ACC112 (cell line): ENCODE results near the gene CFAP43.
"Not testable (repeated sequence)": the region's sequence is repeated elsewhere in the genome, so short reads cannot be mapped to it uniquely, and the experiment has no call there.

Source experiments
- H2AFZ ChIP-seq: fragments of 200-600 bp; sonication (generic); one replicate; pipeline ENCODE4 v1.6.0; 2017; ENCODE audit warnings: antibody characterized with exemption, low read length; ENCODE audit not compliant: unreplicated experiment
- H3K27ac ChIP-seq: fragments of 200-600 bp; sonication (generic); 2 replicates; pipeline ENCODE4 v1.5.1; 2014; ENCODE audit warnings: low read depth, mild to moderate bottlenecking, antibody characterized with exemption, low read length, moderate library complexity
- H3K27me3 ChIP-seq: fragments of 200-600 bp; sonication (generic); 2 replicates; pipeline ENCODE4 v1.6.1; 2014; ENCODE audit warnings: mild to moderate bottlenecking, antibody characterized with exemption, low read length, moderate library complexity, mixed read lengths; ENCODE audit not compliant: insufficient read depth
- H3K36me3 ChIP-seq: fragments of 200-600 bp; sonication (generic); 2 replicates; pipeline ENCODE4 v1.6.1; 2016; ENCODE audit warnings: mild to moderate bottlenecking, antibody characterized with exemption, low read length, moderate library complexity, mixed read lengths; ENCODE audit not compliant: insufficient read depth
- H3K4me1 ChIP-seq: fragments of 200-600 bp; sonication (generic); one replicate; pipeline ENCODE4 v1.6.1; 2016; ENCODE audit warnings: low read length, mixed read lengths; ENCODE audit not compliant: insufficient read depth, unreplicated experiment, control insufficient read depth
- H3K4me3 ChIP-seq: fragments of 200-600 bp; sonication (generic); 2 replicates; pipeline ENCODE4 v1.5.1; 2014; ENCODE audit warnings: mild to moderate bottlenecking, low read depth, low read length
- H3K79me2 ChIP-seq: fragments of 200-600 bp; sonication (generic); one replicate; pipeline ENCODE4 v1.6.0; 2016; ENCODE audit warnings: low read length; ENCODE audit not compliant: control insufficient read depth, unreplicated experiment, insufficient read depth

Gene CFAP43

DNA sequence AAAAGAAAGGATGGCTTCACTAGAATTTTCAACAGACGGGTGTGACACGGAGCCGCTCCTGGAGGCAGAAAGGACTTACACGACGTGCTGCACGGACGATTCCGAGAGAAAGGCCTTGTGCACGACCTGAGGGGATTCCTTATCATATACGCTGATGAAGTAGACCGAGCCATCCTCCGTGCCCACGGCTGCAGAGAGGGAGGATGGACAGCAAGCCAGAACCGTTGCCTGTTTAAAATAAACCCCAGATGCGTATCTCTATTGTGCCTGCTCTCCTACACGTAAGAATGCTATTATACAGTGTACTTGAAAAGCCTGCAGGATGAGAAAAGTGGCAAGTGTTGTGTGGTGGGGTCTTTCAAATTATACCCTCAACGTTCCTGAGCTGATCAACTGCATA, 38.4 kb downstream of the CFAP43 start:
- H3K79me2 ChIP-seq, result no peaks in the 10 kb centered on the region

GRCh38 chr10:104190695-104191094, 41.5 kb downstream of the CFAP43 start:
- Histone ChIP-seq H3K4me3 (no peak overlapping the region), H3K27ac (no peak overlapping the region), H2AFZ (no peak overlapping the region), H3K27me3 (no peaks in the 10 kb centered on the region), H3K36me3 (no peaks in the 10 kb centered on the region), H3K79me2 (no peaks in the 10 kb centered on the region), H3K4me1 (no peaks in the 10 kb centered on the region)

More for the DNA sequence above, 38.4 kb downstream of the CFAP43 start:
- no peaks in the 10 kb centered on the region for H3K4me1 ChIP-seq
- H3K4me3 ChIP-seq, result no peak overlapping the region
- H3K27ac ChIP-seq, result no peak overlapping the region
- H3K36me3 ChIP-seq, result no peaks in the 10 kb centered on the region
- H2AFZ ChIP-seq, result no peak overlapping the region
- H3K27me3 ChIP-seq, result no peaks in the 10 kb centered on the region

GRCh38 chr10:104183682-104184081, 48.5 kb downstream of the CFAP43 start:
- no peaks in the 10 kb centered on the region for H3K79me2 ChIP-seq
- no peak overlapping the region for H2AFZ ChIP-seq
- no peak overlapping the region for H3K27ac ChIP-seq
- no peak overlapping the region for H3K4me3 ChIP-seq
- H3K36me3 ChIP-seq, result no peaks in the 10 kb centered on the region
- no peaks in the 10 kb centered on the region for H3K4me1 ChIP-seq
- H3K27me3 ChIP-seq, result peaks cover 9% of the 10 kb centered on the region

- not testable (repeated sequence) for H3K27ac ChIP-seq, H3K4me3 ChIP-seq, H3K27me3 ChIP-seq, H3K4me1 ChIP-seq, H3K36me3 ChIP-seq, H3K79me2 ChIP-seq, H2AFZ ChIP-seq
These were observed 58.0 kb downstream of the CFAP43 start for GRCh38 chr10:104174136-104174535.

DNA sequence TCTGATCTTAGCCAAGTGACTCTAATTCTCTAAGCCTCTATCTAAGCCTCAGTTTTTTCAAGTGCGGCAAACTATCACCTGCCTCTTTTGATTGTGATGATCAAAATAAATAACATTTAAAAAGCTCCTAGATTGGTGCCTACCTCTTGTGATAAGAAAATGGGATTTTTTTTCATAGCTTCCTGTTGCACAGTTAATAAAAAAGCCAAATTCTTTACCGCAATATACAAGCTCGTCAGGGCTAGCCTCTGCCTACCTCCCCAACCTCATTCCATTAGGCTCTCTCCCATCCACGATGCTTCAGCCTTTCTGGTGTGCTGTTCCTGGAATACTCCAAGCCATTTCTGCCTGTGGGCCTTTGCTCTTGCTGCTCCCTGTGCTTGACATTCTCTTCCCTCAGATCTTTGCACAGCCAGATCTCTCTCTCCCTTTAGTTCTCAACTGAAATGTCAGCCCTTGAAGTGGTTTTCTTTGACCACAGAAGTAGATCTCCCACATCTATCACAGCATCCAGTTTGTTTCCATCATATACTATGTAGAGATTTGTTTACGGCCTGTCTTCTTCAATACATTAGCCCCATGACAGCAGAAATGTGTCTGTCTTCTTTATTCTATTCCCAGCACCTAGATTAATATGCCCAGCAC, 61.4 kb downstream of the CFAP43 start:
- no peaks in the 10 kb centered on the region for H3K36me3 ChIP-seq
- H3K4me1 ChIP-seq, result no peaks in the 10 kb centered on the region
- no peak overlapping the region for H3K27ac ChIP-seq
- no peak overlapping the region for H2AFZ ChIP-seq
- no peak overlapping the region for H3K4me3 ChIP-seq
- H3K79me2 ChIP-seq, result no peaks in the 10 kb centered on the region
- H3K27me3 ChIP-seq, result peaks cover 15% of the 10 kb centered on the region

DNA sequence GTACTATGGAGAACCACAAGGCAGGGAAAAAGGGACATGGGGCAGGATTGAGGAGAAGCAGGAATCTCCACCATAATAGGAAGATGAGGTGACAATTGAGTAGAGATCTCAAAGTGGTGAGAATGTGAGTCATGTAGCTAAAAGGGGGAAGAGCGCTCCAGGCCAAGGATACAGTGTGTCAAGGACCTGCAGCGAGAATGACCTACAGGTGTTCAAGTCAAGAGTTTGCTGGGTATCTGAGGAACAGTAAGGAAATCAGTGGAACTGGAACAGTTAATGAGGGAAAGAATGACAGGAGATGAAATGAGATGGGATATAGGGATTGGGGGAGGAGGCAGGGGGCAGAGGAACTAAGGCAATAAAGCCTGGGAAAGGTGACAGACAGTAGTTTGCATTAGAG, 76.6 kb downstream of the CFAP43 start:
- Histone ChIP-seq H3K4me1 (no peaks in the 10 kb centered on the region), H3K79me2 (no peaks in the 10 kb centered on the region), H3K36me3 (no peaks in the 10 kb centered on the region), H2AFZ (no peak overlapping the region), H3K4me3 (no peak overlapping the region), H3K27me3 (peaks cover 46% of the 10 kb centered on the region), H3K27ac (no peak overlapping the region)

GRCh38 chr10:104151737-104152136, 80.4 kb downstream of the CFAP43 start:
- H3K79me2 ChIP-seq, result no peaks in the 10 kb centered on the region
- H3K4me1 ChIP-seq, result no peaks in the 10 kb centered on the region
- no peak overlapping the region for H2AFZ ChIP-seq
- H3K36me3 ChIP-seq, result no peaks in the 10 kb centered on the region
- peaks cover 35% of the 10 kb centered on the region for H3K27me3 ChIP-seq
- H3K4me3 ChIP-seq, result no peak overlapping the region
- no peak overlapping the region for H3K27ac ChIP-seq

DNA sequence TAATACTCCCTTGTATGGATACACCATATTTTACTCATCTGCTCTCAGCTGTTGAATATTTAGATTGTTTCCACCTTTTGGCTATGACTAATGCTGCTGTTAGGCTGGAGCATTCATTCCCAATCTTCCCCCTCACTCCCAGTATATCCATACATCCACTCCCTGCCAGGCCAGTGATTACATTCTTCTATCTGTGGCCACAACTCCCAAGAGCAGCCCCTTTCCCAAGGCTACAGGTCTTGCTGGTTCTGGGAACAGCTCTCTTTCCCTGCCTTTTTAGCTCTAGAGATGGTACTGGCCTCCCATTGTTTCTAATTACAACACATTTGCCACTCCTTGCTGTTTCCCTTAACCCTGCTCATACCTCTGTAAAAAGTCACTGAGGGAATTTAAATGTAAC, 82.0 kb downstream of the CFAP43 start:
- H3K36me3 ChIP-seq, result no peaks in the 10 kb centered on the region
- no peaks in the 10 kb centered on the region for H3K4me1 ChIP-seq
- no peaks in the 10 kb centered on the region for H3K79me2 ChIP-seq
- no peak overlapping the region for H2AFZ ChIP-seq
- peaks cover 34% of the 10 kb centered on the region for H3K27me3 ChIP-seq
- no peak overlapping the region for H3K27ac ChIP-seq
- H3K4me3 ChIP-seq, result no peak overlapping the region

DNA sequence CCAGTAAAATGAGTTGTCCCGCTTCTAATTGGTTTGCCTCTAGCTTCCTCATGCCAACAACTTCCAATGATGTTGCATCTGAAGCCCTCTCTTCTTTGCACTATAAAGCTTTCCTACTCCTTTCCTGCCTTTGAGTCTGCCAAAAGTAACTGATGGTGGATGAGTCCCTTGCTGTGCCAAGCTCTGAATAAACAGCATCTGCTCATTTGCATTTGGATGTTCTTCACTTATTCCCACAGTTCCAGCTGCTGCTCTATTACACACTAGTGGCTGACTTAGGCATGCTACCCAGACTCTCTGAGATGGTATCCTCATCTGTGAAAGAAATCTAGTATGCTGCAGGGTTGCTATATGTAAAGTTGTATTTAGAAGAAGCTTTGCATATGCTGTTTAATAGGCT, 85.3 kb downstream of the CFAP43 start:
- H3K27ac ChIP-seq, result no peak overlapping the region
- no peak overlapping the region for H3K4me3 ChIP-seq
- no peaks in the 10 kb centered on the region for H3K79me2 ChIP-seq
- H3K4me1 ChIP-seq, result no peaks in the 10 kb centered on the region
- H3K27me3 ChIP-seq, result peaks cover 26% of the 10 kb centered on the region
- H2AFZ ChIP-seq, result no peak overlapping the region
- no peaks in the 10 kb centered on the region for H3K36me3 ChIP-seq

DNA sequence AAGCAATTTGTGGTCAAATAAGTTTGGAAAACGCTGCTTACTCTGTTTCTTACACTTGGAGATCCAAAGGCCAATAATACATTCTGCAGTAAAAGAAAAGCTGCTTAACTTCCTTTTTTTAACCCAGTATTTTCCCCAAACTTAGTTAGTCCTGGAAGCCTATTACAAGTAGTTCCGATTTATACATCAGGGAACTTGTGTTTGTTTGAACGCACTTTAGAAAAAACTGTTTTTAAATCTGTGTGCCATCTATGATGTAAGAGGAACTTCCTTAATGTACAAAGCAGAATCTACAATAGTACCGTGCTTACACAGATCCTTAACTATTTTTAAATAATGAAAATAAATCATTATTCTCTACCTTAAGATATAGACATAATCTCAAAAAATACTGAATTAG, 87.2 kb downstream of the CFAP43 start:
- H3K27ac ChIP-seq, result no peak overlapping the region
- no peak overlapping the region for H3K4me3 ChIP-seq
- peaks cover 26% of the 10 kb centered on the region for H3K27me3 ChIP-seq
- no peaks in the 10 kb centered on the region for H3K4me1 ChIP-seq
- H2AFZ ChIP-seq, result no peak overlapping the region
- H3K79me2 ChIP-seq, result no peaks in the 10 kb centered on the region
- H3K36me3 ChIP-seq, result no peaks in the 10 kb centered on the region

DNA sequence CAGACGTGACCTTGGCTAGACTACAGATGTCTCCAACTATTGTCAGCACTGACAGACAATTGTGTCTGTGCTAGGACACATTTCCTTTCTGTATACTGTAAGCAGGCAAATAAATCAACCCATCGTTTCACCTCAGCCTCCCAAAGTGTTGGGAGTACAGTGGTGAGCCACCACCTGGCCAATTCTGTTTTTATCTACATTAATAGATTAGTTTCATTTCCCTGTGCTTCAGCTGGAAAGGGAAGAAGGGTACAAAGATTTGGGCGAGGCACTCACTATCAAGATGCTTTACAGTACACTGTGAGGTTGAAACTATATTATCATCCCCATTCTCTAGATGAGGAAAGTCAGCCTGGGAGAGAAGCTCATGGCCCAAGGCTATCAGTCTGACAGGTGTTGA, 88.3 kb downstream of the CFAP43 start:
- H3K36me3 ChIP-seq, result no peaks in the 10 kb centered on the region
- no peaks in the 10 kb centered on the region for H3K4me1 ChIP-seq

More for the DNA sequence above, 88.3 kb downstream of the CFAP43 start:
- Histone ChIP-seq H3K79me2 (no peaks in the 10 kb centered on the region), H3K4me3 (no peak overlapping the region), H2AFZ (no peak overlapping the region), H3K27me3 (peaks cover 26% of the 10 kb centered on the region), H3K27ac (no peak overlapping the region)
